ENCODE measurements around the gene RGPD6. TPM values are rescaled to one million over a fixed set of nuclear protein-coding genes. Genes with fewer than 3 reads are reported as not detected.

The RGPD6 gene
- total and polyA plus RNA-seq, 5 donors from 2014 or later, result 1.5 to 110 (median 2.2) TPM

Other genes starting within 250 kb of the RGPD6 start
- gene LIMS4, start 104.4 kb downstream of the RGPD6 start, total RNA-seq, result not detected
- gene LIMS4, start 104.4 kb downstream of the RGPD6 start, polyA plus RNA-seq, result 1 to 10 TPM; 4.0 to 8.6 (median 6.2) TPM
- 11.7 TPM for gene BUB1, start 100.8 kb upstream of the RGPD6 start, total RNA-seq
- gene BUB1, start 100.8 kb upstream of the RGPD6 start, polyA plus RNA-seq, result 1 to 10 TPM; 3.5 to 7.0 (median 4.6) TPM
- not detected for gene ACOXL, start 155.4 kb upstream of the RGPD6 start, total RNA-seq
- under 1 TPM in 1 of 4 donors, not detected in 3; 0.17 TPM for gene ACOXL, start 155.4 kb upstream of the RGPD6 start, polyA plus RNA-seq